ENCODE data around the gene SFXN2. TPM values are rescaled to one million over a fixed set of nuclear protein-coding genes. Genes with fewer than 3 reads are reported as not detected.

SFXN2 gene
- total RNA-seq, 4 donors from 2014 or later: 7.2 to 26.4 (median 11.3) TPM

DNA sequence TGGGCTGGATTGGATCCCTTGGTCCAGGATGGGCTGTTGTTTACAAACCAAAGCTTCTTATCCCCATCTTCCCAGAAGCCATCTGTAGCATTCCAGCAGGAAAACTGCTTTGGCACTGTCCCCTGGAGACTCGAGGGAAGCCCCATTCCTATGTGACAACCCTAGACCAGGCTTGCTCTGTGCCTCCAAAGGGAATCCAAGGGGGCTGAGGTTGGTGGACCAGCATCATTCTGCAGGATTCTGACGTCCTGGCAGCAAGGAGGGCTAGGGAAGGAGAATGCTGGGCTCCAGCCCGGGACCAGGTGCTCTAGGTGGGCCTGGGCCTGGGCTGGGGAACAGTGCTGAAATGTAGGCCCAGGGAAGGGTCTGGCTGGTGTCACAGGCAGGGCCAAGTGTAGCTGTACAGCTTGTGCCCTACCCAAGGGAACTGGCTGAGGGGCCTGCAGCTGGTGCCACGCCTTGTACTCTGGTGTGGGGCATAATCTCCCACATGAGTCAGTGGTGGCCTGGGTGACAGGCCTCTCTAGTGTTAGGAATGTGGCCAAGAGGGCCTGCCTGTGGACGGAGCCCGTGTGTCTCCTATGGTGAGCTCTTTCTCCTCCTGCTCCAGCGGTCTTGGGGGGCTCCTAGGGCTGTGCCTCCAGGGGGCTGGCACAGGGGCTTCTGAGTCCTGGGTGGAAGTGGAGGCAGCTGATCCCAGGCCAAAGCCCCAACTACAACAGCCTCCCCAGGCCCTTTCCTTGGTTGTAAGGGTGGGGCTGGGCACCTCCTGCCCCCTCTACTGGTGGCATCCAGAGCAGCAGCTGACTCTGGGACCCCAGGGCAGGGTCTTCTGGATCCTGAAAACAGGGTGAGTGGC lies 45.0 kb upstream of the SFXN2 start:
- H3K36me3 ChIP-seq: no peaks in the 10 kb centered on the region
- peaks cover 0 to 59% (median 36%) of the 10 kb centered on the region in 4 donors for H3K4me1 ChIP-seq
- TF ChIP-seq EP300 (IDR thresholded peaks at IDR 0.05): peak in 1 of 2 donors; percentile 68
- TF ChIP-seq, protein P1, sequence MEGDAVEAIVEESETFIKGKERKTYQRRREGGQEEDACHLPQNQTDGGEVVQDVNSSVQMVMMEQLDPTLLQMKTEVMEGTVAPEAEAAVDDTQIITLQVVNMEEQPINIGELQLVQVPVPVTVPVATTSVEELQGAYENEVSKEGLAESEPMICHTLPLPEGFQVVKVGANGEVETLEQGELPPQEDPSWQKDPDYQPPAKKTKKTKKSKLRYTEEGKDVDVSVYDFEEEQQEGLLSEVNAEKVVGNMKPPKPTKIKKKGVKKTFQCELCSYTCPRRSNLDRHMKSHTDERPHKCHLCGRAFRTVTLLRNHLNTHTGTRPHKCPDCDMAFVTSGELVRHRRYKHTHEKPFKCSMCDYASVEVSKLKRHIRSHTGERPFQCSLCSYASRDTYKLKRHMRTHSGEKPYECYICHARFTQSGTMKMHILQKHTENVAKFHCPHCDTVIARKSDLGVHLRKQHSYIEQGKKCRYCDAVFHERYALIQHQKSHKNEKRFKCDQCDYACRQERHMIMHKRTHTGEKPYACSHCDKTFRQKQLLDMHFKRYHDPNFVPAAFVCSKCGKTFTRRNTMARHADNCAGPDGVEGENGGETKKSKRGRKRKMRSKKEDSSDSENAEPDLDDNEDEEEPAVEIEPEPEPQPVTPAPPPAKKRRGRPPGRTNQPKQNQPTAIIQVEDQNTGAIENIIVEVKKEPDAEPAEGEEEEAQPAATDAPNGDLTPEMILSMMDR (IDR thresholded peaks at IDR 0.05): peak in 3 of 5 experiments; percentile 13 to 54 (median 46)
- TF ChIP-seq POLR2A (IDR thresholded peaks at IDR 0.05): no peak
- H3K9me3 ChIP-seq: no peaks in the 10 kb centered on the region
- H3K4me3 ChIP-seq: no peak overlapping the region
- H3K27ac ChIP-seq: peak overlapping the region in 3 of 4 donors; percentile 76 to 92 (median 88)
- WGBS, 2 donors: 50 to 65% methylated on average over 3 of the region's 7 CpGs
- no peaks in the 10 kb centered on the region for H3K27me3 ChIP-seq
- DNase-seq (ENCODE audit: low spot score in 2 of 2): no peak

DNA sequence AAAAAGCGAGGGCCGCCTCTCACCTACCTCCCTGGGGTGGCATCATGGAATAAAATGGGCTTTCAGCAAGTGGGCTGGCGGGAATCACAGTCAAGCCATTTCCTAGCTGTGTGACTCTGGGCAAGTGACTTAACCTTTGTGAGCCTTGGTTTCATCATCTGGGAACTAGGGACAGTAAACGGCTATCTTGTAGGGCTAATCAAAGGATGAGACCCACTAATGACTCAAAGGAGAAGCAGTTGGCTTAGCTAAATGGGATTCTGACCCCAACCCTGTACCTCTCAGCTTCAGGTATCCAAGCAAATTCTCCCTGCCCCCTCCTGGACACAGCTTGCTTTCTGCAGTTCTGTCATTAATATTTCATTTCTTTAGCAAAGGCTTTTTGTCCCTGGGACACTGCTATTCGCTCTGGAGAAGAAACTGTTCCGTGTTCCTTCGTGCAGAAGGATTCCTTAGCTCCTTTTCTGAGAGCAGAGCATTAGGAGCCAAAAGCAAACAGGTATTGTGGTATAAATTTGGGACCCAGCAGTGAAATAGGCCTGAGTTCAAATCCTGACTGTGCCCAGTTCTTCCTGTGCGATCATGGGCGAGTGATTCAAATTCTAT lies 44.3 kb upstream of the SFXN2 start:
- Histone ChIP-seq H3K27me3 (no peaks in the 10 kb centered on the region), H3K36me3 (no peaks in the 10 kb centered on the region), H3K9me3 (no peaks in the 10 kb centered on the region), H3K27ac (peak overlapping the region in 3 of 4 donors; percentile 76 to 92 (median 88)), H3K4me1 (peaks cover 0 to 66% (median 44%) of the 10 kb centered on the region in 4 donors), H3K4me3 (no peak overlapping the region)
- 82 to 83% methylated on average over 9 of the region's 9 CpGs for WGBS, 2 donors
- no peak for DNase-seq (ENCODE audit: low spot score in 2 of 2)
- TF ChIP-seq, protein P1 (IDR thresholded peaks at IDR 0.05): peak in 2 of 5 experiments; percentile 2 to 4
- TF ChIP-seq POLR2A (IDR thresholded peaks at IDR 0.05): no peak

DNA sequence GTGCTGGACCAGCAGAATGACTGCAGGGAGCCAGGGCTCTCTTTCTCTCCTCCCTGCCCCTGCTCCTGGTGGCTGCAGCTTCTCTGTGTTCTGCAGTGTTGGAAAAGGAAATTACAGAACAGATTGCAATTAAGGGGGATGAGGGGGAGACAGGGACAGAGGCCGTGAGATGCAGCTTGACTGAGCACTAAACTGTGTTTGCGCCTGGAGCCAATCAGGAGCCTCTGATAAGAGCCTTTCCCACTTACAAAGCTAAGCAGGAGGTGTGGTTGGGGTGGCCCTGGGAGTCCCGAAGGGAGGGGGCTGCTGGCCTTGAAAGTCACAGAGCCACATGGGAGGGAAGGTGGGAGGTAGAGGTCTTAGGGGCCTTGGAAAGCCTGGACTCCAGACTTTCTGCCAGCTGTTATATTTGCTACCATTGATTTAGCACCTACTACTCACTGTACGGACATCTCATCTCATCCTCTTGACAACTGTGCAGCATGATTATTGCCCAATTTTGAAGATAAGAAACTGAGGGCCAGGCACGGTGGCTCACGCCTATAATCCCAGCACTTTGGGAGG lies 43.5 kb upstream of the SFXN2 start:
- Histone ChIP-seq H3K27ac (peak overlapping the region in 2 of 4 donors; percentile 88 to 92), H3K4me1 (peaks cover 0 to 74% (median 52%) of the 10 kb centered on the region in 4 donors), H3K4me3 (no peak overlapping the region), H3K27me3 (no peaks in the 10 kb centered on the region), H3K9me3 (no peaks in the 10 kb centered on the region), H3K36me3 (no peaks in the 10 kb centered on the region)
- no peak for TF ChIP-seq POLR2A (IDR thresholded peaks at IDR 0.05)
- 80 to 84% methylated on average over 6 of the region's 6 CpGs for WGBS, 2 donors
- DNase-seq (ENCODE audit: low spot score in 2 of 2): no peak

DNA sequence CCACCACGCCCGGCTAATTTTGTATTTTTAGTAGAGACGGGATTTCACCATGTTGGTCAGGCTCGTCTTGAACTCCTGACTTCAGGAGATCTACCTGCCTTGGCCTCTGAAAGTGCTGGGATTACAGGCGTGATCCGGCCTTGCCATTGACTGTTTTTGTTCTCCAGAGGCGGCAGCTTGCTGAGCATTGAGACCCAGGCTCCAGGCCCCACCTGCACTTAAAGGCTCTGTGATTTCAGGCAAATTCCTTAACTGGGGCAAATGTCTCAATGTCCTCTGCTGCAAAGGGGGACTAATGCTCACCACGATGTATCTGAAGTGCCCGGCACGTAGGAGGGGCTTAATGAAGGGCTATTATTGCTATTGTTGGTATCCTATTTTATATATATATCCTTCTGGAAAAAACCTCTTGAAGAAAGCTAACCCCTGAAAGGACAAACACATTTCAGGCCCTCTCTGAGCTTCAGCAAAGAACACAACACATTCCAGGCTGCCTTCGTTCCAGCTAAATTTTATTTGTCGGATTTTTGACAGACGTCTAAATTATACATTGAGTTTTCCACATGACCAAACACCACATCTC lies 41.1 kb upstream of the SFXN2 start:
- DNase-seq (ENCODE audit: low spot score in 2 of 2): no peak
- 40 to 52% methylated on average over 9 to 13 of the region's 13 CpGs for whole genome bisulfite sequencing, 2 donors
- TF ChIP-seq EP300 (IDR thresholded peaks at IDR 0.05) (no peak), POLR2A (IDR thresholded peaks at IDR 0.05) (no peak)
- TF ChIP-seq, protein P1 (IDR thresholded peaks at IDR 0.05): no peak
- peak overlapping the region in 2 of 4 donors; percentile 22 to 40 for H3K4me3 ChIP-seq
- peaks cover 6 to 89% (median 69%) of the 10 kb centered on the region in 4 donors for H3K4me1 ChIP-seq
- H3K36me3 ChIP-seq: no peaks in the 10 kb centered on the region
- no peaks in the 10 kb centered on the region for H3K9me3 ChIP-seq
- H3K27me3 ChIP-seq: no peaks in the 10 kb centered on the region
- H3K27ac ChIP-seq: peak overlapping the region; percentile 55 to 94 (median 81)

DNA sequence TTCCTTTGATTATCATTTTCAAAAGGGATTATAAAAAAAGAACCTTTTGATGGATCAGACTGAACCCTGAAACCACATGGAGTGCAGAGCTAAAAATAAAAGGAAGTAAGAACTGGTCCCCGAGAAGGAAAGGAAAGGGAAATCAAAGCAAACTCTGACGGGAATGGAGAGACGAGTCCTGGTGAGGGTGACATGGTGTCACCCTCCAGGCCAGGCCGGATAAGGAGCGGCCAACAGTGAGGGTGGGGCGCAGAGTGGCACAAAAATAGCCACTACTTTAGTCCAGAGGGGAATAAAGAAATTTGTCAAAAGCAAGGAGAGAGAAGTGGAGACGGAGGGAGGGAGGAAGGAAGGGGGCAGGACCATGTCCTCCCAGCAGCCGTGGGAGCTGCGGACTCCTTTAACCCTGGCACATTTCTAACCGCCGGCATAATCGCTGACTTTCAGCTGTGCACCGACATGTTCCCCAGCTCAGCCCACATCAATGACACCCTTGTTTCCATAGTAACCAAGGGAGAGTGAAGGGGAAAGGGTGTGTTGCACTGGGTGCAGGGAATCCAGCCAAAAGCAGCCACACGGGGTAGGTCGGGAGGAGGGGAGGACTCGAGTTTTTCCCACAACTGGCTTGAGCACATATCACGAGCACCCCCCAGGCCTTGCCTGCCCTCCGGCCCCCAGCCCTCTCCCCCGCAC lies 40.5 kb upstream of the SFXN2 start:
- no peaks in the 10 kb centered on the region for H3K36me3 ChIP-seq
- WGBS, 2 donors: 1 to 3% methylated on average over 19 of the region's 19 CpGs
- H3K27me3 ChIP-seq: no peaks in the 10 kb centered on the region
- peak overlapping the region; percentile 55 to 94 (median 81) for H3K27ac ChIP-seq
- no peaks in the 10 kb centered on the region for H3K9me3 ChIP-seq
- peak overlapping the region; percentile 8 to 40 (median 18) for H3K4me3 ChIP-seq
- peak in 1 of 2 donors; percentile 60 for DNase-seq (ENCODE audit: low spot score in 2 of 2)
- peaks cover 6 to 89% (median 70%) of the 10 kb centered on the region in 4 donors for H3K4me1 ChIP-seq
- TF ChIP-seq POLR2A (IDR thresholded peaks at IDR 0.05): peak in 1 of 2 donors; percentile 18
- peak in 1 of 2 donors; percentile 79 for TF ChIP-seq EP300 (IDR thresholded peaks at IDR 0.05)
- TF ChIP-seq, protein P1 (IDR thresholded peaks at IDR 0.05): no peak

Data from tibial nerve (tissue), 4 donors.